ENCODE measurements around the gene TMEM255B.
A peak's percentile ranks its signal among the peaks of the same experiment; 100 is the strongest.
"Not testable (repeated sequence)": the region's sequence is repeated elsewhere in the genome, so short reads cannot be mapped to it uniquely, and the experiment has no call there.

Gene TMEM255B

GRCh38 chr13:113735194-113735593 is 23.8 kb upstream of the TMEM255B start:
- no peak for DNase-seq

GRCh38 chr13:113735750-113736149 is 23.3 kb upstream of the TMEM255B start:
- DNase-seq = no peak

- DNase-seq = no peak
Measured at GRCh38 chr13:113736258-113736731, 22.7 kb upstream of the TMEM255B start.

- no peak for DNase-seq
Measured at GRCh38 chr13:113737803-113738202, 21.2 kb upstream of the TMEM255B start.

- no peak for DNase-seq
Measured at GRCh38 chr13:113739527-113740285, 19.3 kb upstream of the TMEM255B start.

GRCh38 chr13:113740286-113740556 is 18.8 kb upstream of the TMEM255B start:
- DNase-seq = no peak

GRCh38 chr13:113740661-113741060 is 18.4 kb upstream of the TMEM255B start:
- DNase-seq = no peak

- no peak for DNase-seq
Measured at GRCh38 chr13:113741191-113741668, 17.8 kb upstream of the TMEM255B start.

- peak; percentile 45 to 51 for DNase-seq
Measured at GRCh38 chr13:113742000-113742441, 17.0 kb upstream of the TMEM255B start.

- no peak for DNase-seq
Measured at GRCh38 chr13:113742445-113743120, 16.4 kb upstream of the TMEM255B start.

GRCh38 chr13:113743366-113744195 is 15.4 kb upstream of the TMEM255B start:
- DNase-seq = no peak

- no peak for DNase-seq
Measured at GRCh38 chr13:113744197-113745000, 14.6 kb upstream of the TMEM255B start.

- DNase-seq = no peak
Measured at GRCh38 chr13:113745059-113745458, 14.0 kb upstream of the TMEM255B start.

GRCh38 chr13:113745500-113746142 is 13.4 kb upstream of the TMEM255B start:
- DNase-seq = not testable (repeated sequence)

GRCh38 chr13:113746143-113746525 is 12.9 kb upstream of the TMEM255B start:
- no peak for DNase-seq

- DNase-seq = no peak
Measured at GRCh38 chr13:113746671-113747070, 12.4 kb upstream of the TMEM255B start.

GRCh38 chr13:113747291-113747833 is 11.7 kb upstream of the TMEM255B start:
- DNase-seq = no peak

GRCh38 chr13:113748101-113748861 is 10.7 kb upstream of the TMEM255B start:
- DNase-seq = no peak

- DNase-seq = no peak
Measured at GRCh38 chr13:113748862-113749451, 10.1 kb upstream of the TMEM255B start.

- DNase-seq = no peak
Measured at GRCh38 chr13:113749507-113749906, 9.5 kb upstream of the TMEM255B start.

- DNase-seq = no peak
Measured at GRCh38 chr13:113749967-113750366, 9.1 kb upstream of the TMEM255B start.

Measured in inflammatory macrophage treated with lipopolysaccharide for 1 hour (primary cell).